Esophagus squamous epithelium (tissue), 5 donors: ENCODE data around the gene NCKAP1. TPM values are rescaled to one million over a fixed set of nuclear protein-coding genes. Genes with fewer than 3 reads are reported as not detected.
A peak's percentile ranks its signal among the peaks of the same experiment; 100 is the strongest.

Experiments
- DNase-seq: peaks from one replicate; lab custom pipeline; 2025; lab: John Stamatoyannopoulos, UW
- H3K27ac ChIP-seq, 4 donors: fragments of 200-600 bp; sonication (generic); one replicate each; pipeline ENCODE4 v1.5.1; 2016 to 2019; ENCODE audit warnings: mild to moderate bottlenecking in 1 of 4
- H3K27me3 ChIP-seq, 4 donors: fragments of 200-600 bp; sonication (generic); 1 replicate in 3 of 4; 2 replicates in 1 of 4; pipeline versions ENCODE4 v1.5.1 to v1.6.0; 2017 to 2021; ENCODE audit warnings: antibody characterized with exemption in 1 of 4
- H3K36me3 ChIP-seq, 3 donors: fragments of 200-600 bp; sonication (generic); one replicate each; pipeline ENCODE4 v1.5.1; 2016 to 2019
- H3K4me1 ChIP-seq, 3 donors: fragments of 200-600 bp; sonication (generic); one replicate each; pipeline ENCODE4 v1.5.1; 2017 to 2019
- H3K4me3 ChIP-seq, 4 donors: fragments of 200-600 bp; sonication (generic); 1 replicate in 3 of 4; 2 replicates in 1 of 4; pipeline ENCODE4 v1.5.1; 2016 to 2019; ENCODE audit warnings: mild to moderate bottlenecking in 2 of 4, moderate library complexity in 1 of 4
- H3K9me3 ChIP-seq, 3 donors: fragments of 200-600 bp; sonication (generic); one replicate each; pipeline ENCODE4 v1.5.1; 2016 to 2019
- CTCF ChIP-seq, 6 experiments: fragments of 450-650 bp in 4 of 6; fragments of 200-600 bp in 2 of 6; sonication (generic) in 2 of 6; IDR thresholded peaks; one replicate each; pipeline ENCODE4 v1.5.1; 2016 to 2019; ENCODE audit warnings: antibody characterized with exemption in 6 of 6, mild to moderate bottlenecking in 4 of 6, moderate library complexity in 4 of 6
- POLR2A ChIP-seq, 4 donors: fragments of 450-650 bp; IDR thresholded peaks; one replicate each; pipeline ENCODE4 v1.6.1; 2017; ENCODE audit warnings: antibody characterized with exemption in 4 of 4, mild to moderate bottlenecking in 4 of 4, moderate library complexity in 3 of 4
- WGBS, 2 donors: methylation state at CpG; one replicate each; pipeline ENCODE4 v1.1.5; 2018; 5-methylcytosine and 5-hydroxymethylcytosine counted together
- intact Hi-C: fragments of 100-400 bp; cut with DNase I; formaldehyde crosslinking; loops from one replicate; pipeline ENCODE4 v1.15.0; 2022
- total RNA-seq, 4 donors: library from RNA; depleted of rRNA; stranded (reverse); fragments of >200 nt; gene quantifications; one replicate each; pipeline ENCODE4 v1.1.0, GENCODE V29; 2016
- donor health status: DM: yes; HTN: yes; CAD: no.

The NCKAP1 gene
- total RNA-seq, 4 donors from 2014 or later, result 85.9 to 163 (median 117) TPM

GRCh38 chr2:182980115-182980514 is 58.1 kb downstream of the NCKAP1 start:
- Histone ChIP-seq H3K9me3 (no peaks in the 10 kb centered on the region), H3K27me3 (no peaks in the 10 kb centered on the region), H3K27ac (no peak overlapping the region), H3K4me3 (no peak overlapping the region), H3K36me3 (peaks cover 0 to 95% (median 5%) of the 10 kb centered on the region in 3 donors), H3K4me1 (no peaks in the 10 kb centered on the region)
- DNase-seq, result no peak
- intact Hi-C loops, result no loop called here
- peak in 3 of 6 experiments; percentile 44 to 57 (median 52) for TF ChIP-seq CTCF (IDR thresholded peaks at IDR 0.05)
- TF ChIP-seq POLR2A (IDR thresholded peaks at IDR 0.05), result no peak

GRCh38 chr2:182977463-182977862 is 60.8 kb downstream of the NCKAP1 start:
- Histone ChIP-seq H3K4me1 (no peaks in the 10 kb centered on the region), H3K27ac (no peak overlapping the region), H3K36me3 (peaks cover 0 to 87% (median 5%) of the 10 kb centered on the region in 3 donors), H3K9me3 (no peaks in the 10 kb centered on the region), H3K27me3 (no peaks in the 10 kb centered on the region), H3K4me3 (no peak overlapping the region)
- TF ChIP-seq CTCF (IDR thresholded peaks at IDR 0.05) (no peak), POLR2A (IDR thresholded peaks at IDR 0.05) (no peak)
- no peak for DNase-seq
- 83 to 88% methylated on average over 1 of the region's 1 CpG for WGBS, 2 donors
- intact Hi-C loops, result no loop called here

- no peak for DNase-seq
- Histone ChIP-seq H3K4me3 (no peak overlapping the region), H3K27ac (no peak overlapping the region), H3K4me1 (no peaks in the 10 kb centered on the region), H3K27me3 (no peaks in the 10 kb centered on the region), H3K36me3 (peaks cover 0 to 74% (median 5%) of the 10 kb centered on the region in 3 donors), H3K9me3 (no peaks in the 10 kb centered on the region)
- intact Hi-C loops, result no loop called here
- 31 to 67% methylated on average over 1 of the region's 1 CpG for WGBS, 2 donors
- TF ChIP-seq CTCF (IDR thresholded peaks at IDR 0.05) (no peak), POLR2A (IDR thresholded peaks at IDR 0.05) (no peak)
Measured at GRCh38 chr2:182973441-182974352, 64.6 kb downstream of the NCKAP1 start.

- Histone ChIP-seq H3K27ac (no peak overlapping the region), H3K36me3 (peaks cover 0 to 74% (median 4%) of the 10 kb centered on the region in 3 donors), H3K27me3 (no peaks in the 10 kb centered on the region), H3K4me3 (no peak overlapping the region), H3K4me1 (no peaks in the 10 kb centered on the region), H3K9me3 (no peaks in the 10 kb centered on the region)
- intact Hi-C loops, result no loop called here
- 94% methylated on average over 3 of the region's 3 CpGs for WGBS, 2 donors
- no peak for DNase-seq
- no peak for TF ChIP-seq POLR2A (IDR thresholded peaks at IDR 0.05)
- TF ChIP-seq CTCF (IDR thresholded peaks at IDR 0.05), result no peak
Measured at GRCh38 chr2:182972548-182972942, 65.7 kb downstream of the NCKAP1 start.

- Histone ChIP-seq H3K9me3 (no peaks in the 10 kb centered on the region), H3K4me3 (no peak overlapping the region), H3K27ac (no peak overlapping the region), H3K4me1 (no peaks in the 10 kb centered on the region), H3K36me3 (peaks cover 0 to 73% (median 0%) of the 10 kb centered on the region in 3 donors), H3K27me3 (no peaks in the 10 kb centered on the region)
- no peak for DNase-seq
- 92 to 95% methylated on average over 3 of the region's 3 CpGs for WGBS, 2 donors
- intact Hi-C loops, result no loop called here
- TF ChIP-seq POLR2A (IDR thresholded peaks at IDR 0.05) (no peak), CTCF (IDR thresholded peaks at IDR 0.05) (no peak)
Measured at GRCh38 chr2:182971820-182972547, 66.3 kb downstream of the NCKAP1 start.
